CD4-positive, alpha-beta memory T cell (primary cell): ENCODE measurements around the gene ARMC9. TPM values are rescaled to one million over a fixed set of nuclear protein-coding genes. Genes with fewer than 3 reads are reported as not detected.

ENCODE experiments used
- CTCF ChIA-PET: fragments of 350-600 bp; sonication (Branson Sonifier 250); formaldehyde crosslinking; loops from one replicate; lab custom pipeline; 2021; ENCODE audit warnings: inconsistent platforms; ENCODE audit not compliant: partially characterized antibody; lab: Charles Lee
- POLR2A ChIA-PET: fragments of 350-600 bp; sonication (Branson Sonifier 250); formaldehyde crosslinking; loops from one replicate; lab custom pipeline; 2021; ENCODE audit not compliant: partially characterized antibody; lab: Charles Lee
- DNase-seq, 5 donors: peaks; one replicate each; pipeline versions ENCODE4 v3.0.0 to v3.0.0-alpha.2; 2020 to 2022; ENCODE audit warnings: mixed read lengths in 1 of 5
- H3K27ac ChIP-seq: one replicate; pipeline ENCODE4 v1.7.0; 2013; ENCODE audit warnings: low read depth, low read length
- H3K27me3 ChIP-seq: 2 replicates; pipeline ENCODE4 v1.7.0; 2013; ENCODE audit warnings: mild to moderate bottlenecking, low read length, moderate library complexity; ENCODE audit not compliant: insufficient read depth
- H3K36me3 ChIP-seq: 2 replicates; pipeline ENCODE4 v1.7.0; 2013; ENCODE audit warnings: mild to moderate bottlenecking, low read length, moderate library complexity; ENCODE audit not compliant: insufficient read depth
- H3K4me1 ChIP-seq: 2 replicates; pipeline ENCODE4 v1.7.0; 2013; ENCODE audit warnings: mild to moderate bottlenecking, low read length, moderate library complexity; ENCODE audit not compliant: insufficient read depth
- H3K4me3 ChIP-seq, 2 donors: one replicate each; pipeline ENCODE4 v1.7.0; 2013; ENCODE audit warnings: low read length in 2 of 2, mild to moderate bottlenecking in 1 of 2
- H3K9me3 ChIP-seq, 2 donors: one replicate each; pipeline ENCODE4 v1.7.0; 2013; ENCODE audit warnings: low read length in 2 of 2, control low read depth in 1 of 2; ENCODE audit not compliant: control insufficient read depth in 1 of 2
- H3K27ac Mint-ChIP-seq, 7 donors: one replicate each; pipeline ENCODE4 v1.8.0; 2020 to 2021; ENCODE audit warnings: mixed read lengths in 7 of 7, mild to moderate bottlenecking in 6 of 7, inconsistent platforms in 3 of 7, moderate library complexity in 3 of 7
- H3K27me3 Mint-ChIP-seq, 2 donors: one replicate each; pipeline ENCODE4 v1.8.0; 2020 to 2021; ENCODE audit warnings: mixed read lengths in 2 of 2
- H3K36me3 Mint-ChIP-seq, 2 donors: one replicate each; pipeline ENCODE4 v1.8.0; 2020 to 2021; ENCODE audit warnings: mixed read lengths in 2 of 2, inconsistent platforms in 1 of 2, mild to moderate bottlenecking in 1 of 2
- H3K4me1 Mint-ChIP-seq, 4 donors: one replicate each; pipeline ENCODE4 v1.8.0; 2020 to 2021; ENCODE audit warnings: mixed read lengths in 4 of 4, mild to moderate bottlenecking in 1 of 4
- H3K4me3 Mint-ChIP-seq, 8 donors: one replicate each; pipeline ENCODE4 v1.8.0; 2020 to 2021; ENCODE audit warnings: mixed read lengths in 8 of 8, mild to moderate bottlenecking in 7 of 8, moderate library complexity in 6 of 8, inconsistent platforms in 3 of 8
- H3K9me3 Mint-ChIP-seq, 8 donors: one replicate each; pipeline ENCODE4 v1.8.0; 2020 to 2021; ENCODE audit warnings: mixed read lengths in 8 of 8, mild to moderate bottlenecking in 5 of 8, inconsistent platforms in 3 of 8, moderate library complexity in 1 of 8
- intact Hi-C: fragments of 100-400 bp; cut with micrococcal nuclease; formaldehyde crosslinking; loops from one replicate; pipeline ENCODE4 v1.15.1; 2023
- polyA plus RNA-seq, 2 donors: library from polyadenylated mRNA; unstranded; fragments of 300-500 nt; fragmentation: Illumina TruSeq; gene quantifications; one replicate each; pipeline ENCODE4 v1.2.3, GENCODE V29; 2021
- total RNA-seq, 2 experiments: library from RNA; stranded (reverse); gene quantifications; one replicate each; pipeline ENCODE4 v1.2.3, GENCODE V29; 2021

The ARMC9 gene
- total and polyA plus RNA-seq, 4 experiments from 2014 or later, result 0.50 to 1.4 (median 1.1) TPM; not detected in 1

- peaks cover 17 to 37% of the 10 kb centered on the region in 2 donors for H3K27me3 Mint-ChIP-seq
- POLR2A ChIA-PET, result no interaction called here
- no peaks in the 10 kb centered on the region for H3K27me3 ChIP-seq
- H3K4me1 Mint-ChIP-seq, result peaks cover 0 to 4% (median 0%) of the 10 kb centered on the region in 4 donors
- intact Hi-C loops, result no loop called here
- H3K4me3 Mint-ChIP-seq, result no peak overlapping the region
- H3K9me3 ChIP-seq, result no peaks in the 10 kb centered on the region
- no peaks in the 10 kb centered on the region for H3K36me3 ChIP-seq
- H3K9me3 Mint-ChIP-seq, result peaks cover 3 to 27% (median 21%) of the 10 kb centered on the region in 8 donors
- CTCF ChIA-PET, result no interaction called here
- H3K36me3 Mint-ChIP-seq, result peaks cover 3 to 7% of the 10 kb centered on the region in 2 donors
- no peak overlapping the region for H3K27ac Mint-ChIP-seq
- no peak overlapping the region for H3K27ac ChIP-seq
- H3K4me1 ChIP-seq, result no peaks in the 10 kb centered on the region
- DNase-seq, result no peak
- no peak overlapping the region for H3K4me3 ChIP-seq
These were observed 120.5 kb downstream of the ARMC9 start for GRCh38 chr2:231318954-231319353.

GRCh38 chr2:231319867-231320266, 121.4 kb downstream of the ARMC9 start:
- no peaks in the 10 kb centered on the region for H3K9me3 ChIP-seq
- ChIA-PET CTCF (no interaction called here), POLR2A (no interaction called here)
- intact Hi-C loops, result no loop called here
- no peaks in the 10 kb centered on the region for H3K4me1 ChIP-seq
- peaks cover 0 to 4% (median 0%) of the 10 kb centered on the region in 4 donors for H3K4me1 Mint-ChIP-seq
- no peak for DNase-seq
- H3K9me3 Mint-ChIP-seq, result peaks cover 3 to 27% (median 21%) of the 10 kb centered on the region in 8 donors
- no peak overlapping the region for H3K27ac ChIP-seq
- H3K36me3 ChIP-seq, result no peaks in the 10 kb centered on the region
- peaks cover 17 to 37% of the 10 kb centered on the region in 2 donors for H3K27me3 Mint-ChIP-seq
- H3K36me3 Mint-ChIP-seq, result peaks cover 3 to 7% of the 10 kb centered on the region in 2 donors
- no peak overlapping the region for H3K27ac Mint-ChIP-seq
- no peaks in the 10 kb centered on the region for H3K27me3 ChIP-seq
- H3K4me3 ChIP-seq, result no peak overlapping the region
- no peak overlapping the region for H3K4me3 Mint-ChIP-seq

DNA sequence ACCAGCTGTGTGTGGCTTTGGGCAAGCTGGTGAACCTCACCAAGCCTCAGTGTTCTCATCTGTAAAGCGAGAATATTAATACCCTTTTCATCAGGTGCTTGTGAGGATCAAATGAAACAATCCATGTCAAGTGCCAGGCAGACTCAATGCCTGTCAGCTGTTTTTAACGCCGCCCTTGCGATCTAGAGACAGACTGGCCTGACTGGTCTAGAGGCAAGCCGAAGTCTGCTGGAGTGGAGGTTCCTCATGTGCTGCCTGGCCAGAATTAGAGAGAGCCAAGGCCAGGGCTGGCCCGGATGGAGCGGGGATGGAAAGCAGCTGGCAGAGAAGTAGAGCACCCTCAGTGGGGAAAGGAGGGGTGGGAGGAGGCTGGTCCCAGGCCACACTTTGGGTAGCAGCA, 122.6 kb downstream of the ARMC9 start:
- Histone ChIP-seq H3K4me3 (no peak overlapping the region), H3K27ac (no peak overlapping the region)

DNA sequence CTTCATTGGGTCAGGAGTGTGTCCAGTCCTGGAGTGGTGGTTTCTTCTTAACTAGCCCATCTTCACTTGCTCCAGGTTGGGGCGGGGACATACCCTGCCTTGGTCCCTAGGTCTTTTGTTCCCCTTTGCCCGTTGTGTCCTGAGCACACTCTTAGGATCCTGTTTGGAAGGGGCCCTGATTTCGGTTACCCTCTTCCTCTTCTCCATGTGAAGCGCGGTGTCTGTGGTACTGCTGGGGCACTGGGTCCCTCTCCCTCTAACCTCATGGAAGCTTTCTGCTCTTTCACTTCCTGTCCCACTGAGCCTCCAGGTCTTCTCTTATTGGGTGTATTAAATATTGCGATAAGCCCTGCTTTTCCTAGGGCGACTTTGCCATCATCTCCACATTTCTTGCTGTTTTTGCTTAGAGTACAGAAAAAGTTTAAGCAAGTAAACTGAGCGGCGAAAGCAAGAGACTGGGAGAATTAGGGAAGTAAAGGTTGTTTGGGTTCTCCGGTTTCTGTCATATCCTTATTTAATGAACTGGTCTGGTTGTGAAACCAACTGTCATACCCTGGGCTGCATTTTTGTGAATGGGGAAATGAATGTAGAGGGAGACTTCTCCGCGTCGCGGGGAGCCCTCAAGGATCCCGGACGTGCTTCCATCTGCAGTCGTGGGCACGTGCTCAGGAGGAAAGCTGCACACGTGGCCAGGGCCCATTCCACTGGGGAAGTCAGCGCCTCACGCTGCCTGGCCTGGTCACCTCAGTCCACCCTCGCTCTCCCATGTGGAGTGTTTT, 123.3 kb downstream of the ARMC9 start:
- POLR2A ChIA-PET, result no interaction called here
- Histone ChIP-seq H3K9me3 (no peaks in the 10 kb centered on the region), H3K27me3 (no peaks in the 10 kb centered on the region), H3K4me3 (no peak overlapping the region), H3K27ac (no peak overlapping the region), H3K36me3 (no peaks in the 10 kb centered on the region), H3K4me1 (no peaks in the 10 kb centered on the region)
- intact Hi-C loops, result loop anchor here (1.0 kb wide), 1 partner anchor 25 kb away; no protein-coding TSS in a partner anchor
- Mint-ChIP-seq H3K27ac (no peak overlapping the region), H3K9me3 (peaks cover 0 to 21% (median 16%) of the 10 kb centered on the region in 8 donors), H3K36me3 (peaks cover 1 to 7% of the 10 kb centered on the region in 2 donors), H3K27me3 (peaks cover 17 to 37% of the 10 kb centered on the region in 2 donors), H3K4me3 (no peak overlapping the region), H3K4me1 (peaks cover 0 to 4% (median 0%) of the 10 kb centered on the region in 4 donors)
- DNase-seq, result no peak
- CTCF ChIA-PET, result no interaction called here

More for the DNA sequence above, 122.6 kb downstream of the ARMC9 start:
- no peaks in the 10 kb centered on the region for H3K27me3 ChIP-seq
- no peak for DNase-seq
- CTCF ChIA-PET, result no interaction called here
- Mint-ChIP-seq H3K27me3 (peaks cover 17 to 37% of the 10 kb centered on the region in 2 donors), H3K4me3 (no peak overlapping the region), H3K9me3 (peaks cover 0 to 23% (median 18%) of the 10 kb centered on the region in 8 donors), H3K36me3 (peaks cover 1 to 7% of the 10 kb centered on the region in 2 donors), H3K27ac (no peak overlapping the region), H3K4me1 (peaks cover 0 to 4% (median 0%) of the 10 kb centered on the region in 4 donors)
- POLR2A ChIA-PET, result no interaction called here
- no peaks in the 10 kb centered on the region for H3K36me3 ChIP-seq
- H3K4me1 ChIP-seq, result no peaks in the 10 kb centered on the region
- no peaks in the 10 kb centered on the region for H3K9me3 ChIP-seq
- intact Hi-C loops, result loop anchor here (1.0 kb wide), 1 partner anchor 25 kb away; no protein-coding TSS in a partner anchor

DNA sequence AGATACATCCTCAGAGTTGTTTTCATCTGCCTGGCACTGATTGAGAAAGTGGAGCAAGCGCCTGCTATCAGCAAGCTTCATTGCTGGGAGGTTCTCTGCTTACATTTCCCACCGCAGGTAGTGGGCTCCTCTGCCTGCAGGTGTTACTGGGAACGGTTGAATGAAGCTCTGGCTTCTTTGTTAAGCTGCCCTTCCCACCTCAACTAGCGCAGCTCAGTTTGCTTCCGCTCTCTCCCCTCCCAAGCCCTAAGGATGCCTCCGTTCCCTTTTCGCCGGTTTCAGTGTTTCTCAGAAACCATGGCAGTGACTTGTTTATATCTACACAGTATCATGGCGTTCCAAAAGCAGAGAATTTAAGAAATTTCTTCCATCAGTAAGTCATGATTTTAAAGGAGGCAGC, 124.9 kb downstream of the ARMC9 start:
- H3K36me3 Mint-ChIP-seq, result no peaks in the 10 kb centered on the region
- ChIA-PET POLR2A (interaction anchor here (0.6 kb wide), 1 partner anchor 12 kb away, joined by 3 read pairs; no protein-coding TSS in a partner anchor), CTCF (no interaction called here)
- peaks cover 15 to 43% of the 10 kb centered on the region in 2 donors for H3K27me3 Mint-ChIP-seq
- H3K27ac ChIP-seq, result no peak overlapping the region
- no peaks in the 10 kb centered on the region for H3K27me3 ChIP-seq
- H3K4me3 Mint-ChIP-seq, result no peak overlapping the region
- no peak overlapping the region for H3K27ac Mint-ChIP-seq
- intact Hi-C loops, result no loop called here
- peaks cover 0 to 4% (median 0%) of the 10 kb centered on the region in 4 donors for H3K4me1 Mint-ChIP-seq
- no peaks in the 10 kb centered on the region for H3K9me3 ChIP-seq
- no peaks in the 10 kb centered on the region for H3K4me1 ChIP-seq
- H3K9me3 Mint-ChIP-seq, result peaks cover 0 to 7% (median 3%) of the 10 kb centered on the region in 8 donors
- DNase-seq, result no peak
- no peak overlapping the region for H3K4me3 ChIP-seq
- H3K36me3 ChIP-seq, result no peaks in the 10 kb centered on the region

GRCh38 chr2:231325826-231326225, 127.4 kb downstream of the ARMC9 start:
- Histone ChIP-seq H3K9me3 (no peaks in the 10 kb centered on the region), H3K4me3 (no peak overlapping the region), H3K4me1 (no peaks in the 10 kb centered on the region), H3K36me3 (no peaks in the 10 kb centered on the region), H3K27me3 (no peaks in the 10 kb centered on the region), H3K27ac (no peak overlapping the region)
- Mint-ChIP-seq H3K4me1 (peaks cover 0 to 4% (median 0%) of the 10 kb centered on the region in 4 donors), H3K4me3 (no peak overlapping the region), H3K36me3 (no peaks in the 10 kb centered on the region), H3K9me3 (no peaks in the 10 kb centered on the region), H3K27ac (peak overlapping the region in 1 of 7 donors; percentile 37), H3K27me3 (peaks cover 12 to 30% of the 10 kb centered on the region in 2 donors)
- CTCF ChIA-PET, result no interaction called here
- intact Hi-C loops, result no loop called here
- POLR2A ChIA-PET, result interaction anchor here (0.5 kb wide), 1 partner anchor 15 kb away, joined by 4 read pairs; no protein-coding TSS in a partner anchor
- DNase-seq, result no peak

DNA sequence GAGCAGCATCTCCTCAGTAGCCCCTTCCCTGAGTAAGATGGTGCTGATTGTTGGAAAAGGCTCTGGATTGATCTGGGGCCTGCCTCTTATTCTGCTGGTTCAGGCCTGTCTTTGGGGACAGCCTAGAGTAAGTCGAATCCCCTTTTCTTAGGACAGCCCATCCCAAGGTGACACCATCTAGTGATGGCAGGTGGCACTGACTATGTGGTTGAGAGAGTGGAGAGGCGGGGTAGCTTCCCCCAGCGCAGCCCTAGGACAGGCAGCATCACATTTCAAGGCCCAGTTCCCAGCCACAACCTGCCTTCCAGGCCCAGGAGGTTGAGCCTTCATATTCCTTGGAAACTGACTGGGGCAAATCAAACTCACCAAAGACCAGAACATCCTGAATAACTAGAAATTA, 128.0 kb downstream of the ARMC9 start:
- intact Hi-C loops, result no loop called here
- ChIA-PET CTCF (no interaction called here), POLR2A (no interaction called here)

More for the DNA sequence above, 128.0 kb downstream of the ARMC9 start:
- no peaks in the 10 kb centered on the region for H3K27me3 ChIP-seq
- no peak overlapping the region for H3K4me3 ChIP-seq
- H3K9me3 Mint-ChIP-seq, result no peaks in the 10 kb centered on the region
- no peak overlapping the region for H3K27ac ChIP-seq
- no peaks in the 10 kb centered on the region for H3K36me3 Mint-ChIP-seq
- peaks cover 12 to 27% of the 10 kb centered on the region in 2 donors for H3K27me3 Mint-ChIP-seq
- H3K27ac Mint-ChIP-seq, result no peak overlapping the region
- DNase-seq, result no peak
- no peaks in the 10 kb centered on the region for H3K9me3 ChIP-seq
- H3K4me3 Mint-ChIP-seq, result no peak overlapping the region
- H3K4me1 Mint-ChIP-seq, result peaks cover 0 to 4% (median 0%) of the 10 kb centered on the region in 4 donors
- H3K36me3 ChIP-seq, result no peaks in the 10 kb centered on the region
- H3K4me1 ChIP-seq, result no peaks in the 10 kb centered on the region
